Thyroid gland (tissue), 4 donors: ENCODE results near the gene ZNF441. TPM values are rescaled to one million over a fixed set of nuclear protein-coding genes. Genes with fewer than 3 reads are reported as not detected.

Experiments
- DNase-seq, 2 donors: peaks; one replicate each; pipeline ENCODE4 v3.0.0-alpha.2; 2019
- H3K27ac ChIP-seq, 3 donors: fragments of 200-600 bp; sonication (generic); 1 replicate in 2 of 3; 2 replicates in 1 of 3; pipeline ENCODE4 v1.5.1; 2016 to 2019; ENCODE audit warnings: mild to moderate bottlenecking in 1 of 3, moderate library complexity in 1 of 3
- H3K27me3 ChIP-seq: fragments of 200-600 bp; sonication (generic); one replicate; pipeline ENCODE4 v1.5.1; 2019
- H3K36me3 ChIP-seq, 2 donors: fragments of 200-600 bp; sonication (generic); one replicate each; pipeline ENCODE4 v1.5.1; 2016 to 2019
- H3K4me1 ChIP-seq, 2 donors: fragments of 200-600 bp; sonication (generic); one replicate each; pipeline ENCODE4 v1.5.1; 2017 to 2019
- H3K4me3 ChIP-seq, 3 donors: fragments of 200-600 bp; sonication (generic); replicated peaks in 1 of 3; 1 replicate in 2 of 3; 2 replicates in 1 of 3; pipeline ENCODE4 v1.5.1; 2016; ENCODE audit warnings: mild to moderate bottlenecking in 1 of 3
- H3K9me3 ChIP-seq: fragments of 200-600 bp; sonication (generic); one replicate; pipeline ENCODE4 v1.5.1; 2017
- CTCF ChIP-seq, 6 experiments: fragments of 200-600 bp in 3 of 6; fragments of 450-650 bp in 3 of 6; sonication (generic) in 3 of 6; IDR thresholded peaks; one replicate each; pipeline ENCODE4 v1.5.1; 2016 to 2019; ENCODE audit warnings: antibody characterized with exemption in 6 of 6, mild to moderate bottlenecking in 2 of 6, inconsistent platforms in 1 of 6, moderate library complexity in 1 of 6
- POLR2A ChIP-seq, 2 donors: fragments of 450-650 bp; IDR thresholded peaks; one replicate each; pipeline ENCODE4 v1.6.1; 2017; ENCODE audit warnings: antibody characterized with exemption in 2 of 2, mild to moderate bottlenecking in 2 of 2, moderate library complexity in 1 of 2
- WGBS, 2 donors: methylation state at CpG; one replicate each; pipeline ENCODE4 v1.1.5; 2017; 5-methylcytosine and 5-hydroxymethylcytosine counted together
- intact Hi-C: fragments of 100-400 bp; cut with DNase I; formaldehyde crosslinking; loops from one replicate; pipeline ENCODE4 v1.15.1; 2023
- total RNA-seq, 4 donors: library from RNA; depleted of rRNA; stranded (reverse); fragments of >200 nt; gene quantifications; one replicate each; pipeline ENCODE4 v1.2.3, GENCODE V29; 2016

ZNF441 gene
- total RNA-seq, 4 donors from 2014 or later: 17.8 to 56.4 (median 24.2) TPM

GRCh38 chr19:11780431-11781020 lies 13.7 kb downstream of the ZNF441 start:
- Histone ChIP-seq H3K36me3 (peaks cover 42 to 43% of the 10 kb centered on the region in 2 donors), H3K4me3 (no peak overlapping the region)
- TF ChIP-seq CTCF (IDR thresholded peaks at IDR 0.05): no peak
- TF ChIP-seq POLR2A (IDR thresholded peaks at IDR 0.05): no peak

GRCh38 chr19:11781295-11782057 lies 14.7 kb downstream of the ZNF441 start:
- no peaks in the 10 kb centered on the region for H3K9me3 ChIP-seq
- intact Hi-C loops: no loop called here
- peaks cover 42 to 43% of the 10 kb centered on the region in 2 donors for H3K36me3 ChIP-seq
- no peak for TF ChIP-seq CTCF (IDR thresholded peaks at IDR 0.05)
- no peak for TF ChIP-seq POLR2A (IDR thresholded peaks at IDR 0.05)
- no peak for DNase-seq
- H3K4me3 ChIP-seq: no peak overlapping the region
- no peak overlapping the region for H3K27ac ChIP-seq
- no peaks in the 10 kb centered on the region for H3K4me1 ChIP-seq
- 96 to 97% methylated on average over 5 of the region's 5 CpGs for WGBS, 2 donors
- no peaks in the 10 kb centered on the region for H3K27me3 ChIP-seq

More at GRCh38 chr19:11780431-11781020, 13.7 kb downstream of the ZNF441 start:
- DNase-seq: no peak
- 96 to 98% methylated on average over 7 of the region's 7 CpGs for WGBS, 2 donors
- H3K4me1 ChIP-seq: no peaks in the 10 kb centered on the region
- no peaks in the 10 kb centered on the region for H3K27me3 ChIP-seq
- intact Hi-C loops: no loop called here
- no peaks in the 10 kb centered on the region for H3K9me3 ChIP-seq
- H3K27ac ChIP-seq: no peak overlapping the region

- 96 to 100% methylated on average over 1 of the region's 1 CpG for WGBS, 2 donors
Measured at GRCh38 chr19:11783767-11784166, 17.0 kb downstream of the ZNF441 start.

DNA sequence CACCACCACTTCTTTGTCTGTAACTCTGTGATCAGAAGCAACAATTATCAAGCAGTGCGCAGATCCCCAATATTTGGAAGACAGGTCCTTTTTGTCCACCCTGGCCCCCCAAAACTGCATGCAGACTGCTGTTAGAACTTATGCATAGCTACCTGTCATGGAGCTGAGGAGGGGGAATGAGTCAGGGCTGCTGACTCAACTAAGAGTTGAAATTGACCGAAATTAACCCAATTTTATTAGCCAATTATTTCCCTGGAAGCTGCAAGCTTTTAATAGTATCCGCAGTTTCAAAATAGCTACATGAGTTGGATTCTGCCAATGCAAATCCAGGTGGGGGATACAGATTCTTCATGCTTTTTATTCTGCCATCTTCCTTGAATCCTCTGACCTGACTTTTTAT lies 17.6 kb downstream of the ZNF441 start:
- H3K9me3 ChIP-seq: no peaks in the 10 kb centered on the region
- no peak overlapping the region for H3K4me3 ChIP-seq
- no peaks in the 10 kb centered on the region for H3K27me3 ChIP-seq
- no peak for DNase-seq
- WGBS, 2 donors: 95 to 98% methylated on average over 3 of the region's 3 CpGs
- intact Hi-C loops: no loop called here
- peaks cover 23 to 24% of the 10 kb centered on the region in 2 donors for H3K36me3 ChIP-seq
- TF ChIP-seq CTCF (IDR thresholded peaks at IDR 0.05) (no peak), POLR2A (IDR thresholded peaks at IDR 0.05) (no peak)
- H3K4me1 ChIP-seq: no peaks in the 10 kb centered on the region
- no peak overlapping the region for H3K27ac ChIP-seq

More at GRCh38 chr19:11783767-11784166, 17.0 kb downstream of the ZNF441 start:
- Histone ChIP-seq H3K4me3 (no peak overlapping the region), H3K27ac (no peak overlapping the region), H3K4me1 (no peaks in the 10 kb centered on the region), H3K9me3 (no peaks in the 10 kb centered on the region), H3K27me3 (no peaks in the 10 kb centered on the region), H3K36me3 (peaks cover 29 to 30% of the 10 kb centered on the region in 2 donors)
- TF ChIP-seq POLR2A (IDR thresholded peaks at IDR 0.05): no peak
- TF ChIP-seq CTCF (IDR thresholded peaks at IDR 0.05): no peak
- intact Hi-C loops: no loop called here
- no peak for DNase-seq

GRCh38 chr19:11787536-11787935 lies 20.7 kb downstream of the ZNF441 start:
- no peak for TF ChIP-seq POLR2A (IDR thresholded peaks at IDR 0.05)
- TF ChIP-seq CTCF (IDR thresholded peaks at IDR 0.05): no peak
- intact Hi-C loops: no loop called here
- no peak overlapping the region for H3K4me3 ChIP-seq
- H3K36me3 ChIP-seq: no peaks in the 10 kb centered on the region
- no peak overlapping the region for H3K27ac ChIP-seq
- DNase-seq: peak; percentile 56 to 61
- no peaks in the 10 kb centered on the region for H3K4me1 ChIP-seq
- WGBS, 2 donors: 41 to 53% methylated on average over 3 of the region's 3 CpGs
- no peaks in the 10 kb centered on the region for H3K27me3 ChIP-seq
- H3K9me3 ChIP-seq: no peaks in the 10 kb centered on the region
